ENCODE measurements around the gene SHB. TPM values are rescaled to one million over a fixed set of nuclear protein-coding genes. Genes with fewer than 3 reads are reported as not detected.
A peak's percentile ranks its signal among the peaks of the same experiment; 100 is the strongest.

Gene SHB
- total and polyA plus RNA-seq, 8 donors = 3.5 to 37.7 (median 8.5) TPM

DNA sequence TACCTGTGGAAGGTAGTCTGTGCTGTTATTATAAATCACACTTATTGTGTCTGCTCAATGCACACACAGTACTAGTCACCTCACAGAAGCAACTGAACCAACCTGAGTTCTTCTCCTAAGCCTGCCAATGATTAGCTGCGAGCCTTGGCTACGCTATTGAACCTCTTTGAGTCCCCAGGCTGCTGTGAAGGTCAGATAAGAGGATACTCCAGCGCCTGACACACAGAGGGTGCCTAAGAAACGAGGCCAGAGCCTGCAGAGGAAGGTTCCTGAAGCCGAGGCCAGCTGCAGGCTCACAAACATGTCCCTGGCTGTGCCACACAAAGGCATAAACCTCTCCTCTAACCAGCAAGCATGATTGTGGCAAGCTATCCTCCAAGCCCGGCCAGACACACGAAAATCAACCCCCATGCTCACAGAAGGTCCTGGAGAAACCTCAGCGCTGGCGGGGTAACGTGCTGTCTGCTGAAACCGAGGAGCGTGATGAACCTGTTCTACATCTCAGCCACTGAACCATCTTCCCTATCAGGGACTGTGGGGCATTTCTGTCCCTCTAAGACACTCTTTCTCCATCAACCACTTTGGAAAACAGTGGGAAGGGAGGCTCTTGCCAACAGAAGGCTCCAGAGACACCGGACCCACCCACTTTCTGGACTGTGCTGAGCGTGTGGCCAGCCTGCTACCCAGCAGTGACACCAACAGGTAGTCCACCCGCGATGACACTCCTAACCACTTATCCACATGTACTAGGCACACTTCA, 111.9 kb downstream of the SHB start:
- WGBS, 5 donors = 58 to 79% (median 70%) methylated on average over 13 to 16 of the region's 16 CpGs
- TF ChIP-seq POLR2AphosphoS5 (IDR thresholded peaks at IDR 0.05) (no peak), CTCF (IDR thresholded peaks at IDR 0.05) (no peak), EP300 (IDR thresholded peaks at IDR 0.05) (no peak), POLR2A (IDR thresholded peaks at IDR 0.05) (no peak)
- DNase-seq = peak in 1 of 2 donors; percentile 33

DNA sequence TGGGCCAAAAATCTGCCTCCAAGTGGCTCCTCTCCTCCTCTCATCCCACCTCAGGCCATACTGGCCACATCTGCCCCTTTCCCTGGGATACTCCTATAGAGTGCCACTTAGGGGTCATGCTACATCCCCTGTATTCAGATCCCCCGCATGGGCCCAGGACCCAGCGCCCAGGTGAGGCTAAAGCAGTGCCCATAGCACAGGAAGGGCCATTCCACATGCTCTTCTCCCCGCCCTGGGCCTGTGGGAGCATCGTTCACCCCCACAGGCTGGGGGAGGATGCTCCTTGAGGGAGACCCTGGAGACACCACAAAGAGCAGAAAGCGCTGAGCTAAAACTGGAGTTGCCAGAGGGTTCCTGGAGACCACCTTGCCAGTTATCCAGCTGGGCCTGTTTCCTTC, 112.6 kb downstream of the SHB start:
- Histone ChIP-seq H3K9me3 (no peaks in the 10 kb centered on the region), H3K27me3 (no peaks in the 10 kb centered on the region), H3K27ac (no peak overlapping the region), H3K36me3 (peaks cover 0 to 39% (median 31%) of the 10 kb centered on the region in 4 donors), H3K4me1 (peaks cover 0 to 20% (median 9%) of the 10 kb centered on the region in 4 donors), H3K4me3 (no peak overlapping the region)
- TF ChIP-seq EP300 (IDR thresholded peaks at IDR 0.05) (no peak), POLR2A (IDR thresholded peaks at IDR 0.05) (no peak), CTCF (IDR thresholded peaks at IDR 0.05) (no peak), POLR2AphosphoS5 (IDR thresholded peaks at IDR 0.05) (no peak)
- no peak for DNase-seq
- intact Hi-C loops (cut with DNase I; ENCODE audit: low total_unique reads) = no loop called here
- 96 to 100% (median 99%) methylated on average over 3 to 5 of the region's 5 CpGs for WGBS, 5 donors

More for the DNA sequence above, 111.9 kb downstream of the SHB start:
- intact Hi-C loops (cut with DNase I; ENCODE audit: low total_unique reads) = no loop called here
- no peak overlapping the region for H3K4me3 ChIP-seq
- H3K27ac ChIP-seq = peak overlapping the region in 1 of 5 donors; percentile 11
- no peaks in the 10 kb centered on the region for H3K27me3 ChIP-seq
- H3K9me3 ChIP-seq = no peaks in the 10 kb centered on the region
- peaks cover 0 to 20% (median 9%) of the 10 kb centered on the region in 4 donors for H3K4me1 ChIP-seq
- H3K36me3 ChIP-seq = peaks cover 0 to 32% (median 28%) of the 10 kb centered on the region in 4 donors

- Histone ChIP-seq H3K9me3 (no peaks in the 10 kb centered on the region), H3K4me3 (no peak overlapping the region), H3K4me1 (peaks cover 0 to 20% (median 9%) of the 10 kb centered on the region in 4 donors), H3K36me3 (peaks cover 0 to 43% (median 34%) of the 10 kb centered on the region in 4 donors), H3K27me3 (no peaks in the 10 kb centered on the region), H3K27ac (no peak overlapping the region)
- TF ChIP-seq EP300 (IDR thresholded peaks at IDR 0.05) (no peak), POLR2A (IDR thresholded peaks at IDR 0.05) (no peak), CTCF (IDR thresholded peaks at IDR 0.05) (no peak), POLR2AphosphoS5 (IDR thresholded peaks at IDR 0.05) (no peak)
- 89 to 94% (median 93%) methylated on average over 15 to 16 of the region's 16 CpGs for WGBS, 5 donors
- intact Hi-C loops (cut with DNase I; ENCODE audit: low total_unique reads) = no loop called here
- DNase-seq = no peak
Observed at GRCh38 chr9:37955781-37956422, 113.1 kb downstream of the SHB start.

- no peak overlapping the region for H3K4me3 ChIP-seq
- no peak for TF ChIP-seq POLR2A (IDR thresholded peaks at IDR 0.05)
- TF ChIP-seq CTCF (IDR thresholded peaks at IDR 0.05) = no peak
- TF ChIP-seq POLR2AphosphoS5 (IDR thresholded peaks at IDR 0.05) = no peak
- no peak for TF ChIP-seq EP300 (IDR thresholded peaks at IDR 0.05)
- WGBS, 5 donors = 45 to 60% (median 56%) methylated on average over 3 of the region's 3 CpGs
- no peaks in the 10 kb centered on the region for H3K9me3 ChIP-seq
- H3K27me3 ChIP-seq = no peaks in the 10 kb centered on the region
- no peak for DNase-seq
- H3K4me1 ChIP-seq = peaks cover 0 to 20% (median 9%) of the 10 kb centered on the region in 4 donors
- peaks cover 0 to 51% (median 45%) of the 10 kb centered on the region in 4 donors for H3K36me3 ChIP-seq
- intact Hi-C loops (cut with DNase I; ENCODE audit: low total_unique reads) = no loop called here
- H3K27ac ChIP-seq = peak overlapping the region in 4 of 5 donors; percentile 1 to 56 (median 48)
Observed at GRCh38 chr9:37954581-37954981, 114.4 kb downstream of the SHB start.
